IPS DF 4.7 (cell line): ENCODE data around the gene TRMT11.
"Not testable (repeated sequence)": the region's sequence is repeated elsewhere in the genome, so short reads cannot be mapped to it uniquely, and the experiment has no call there.

Experiments used
- DNase-seq: peaks from one replicate; pipeline ENCODE4 v3.0.0-alpha.2; 2013; ENCODE audit warnings: low spot score; ENCODE audit errors: extremely low read depth

TRMT11 gene

DNA sequence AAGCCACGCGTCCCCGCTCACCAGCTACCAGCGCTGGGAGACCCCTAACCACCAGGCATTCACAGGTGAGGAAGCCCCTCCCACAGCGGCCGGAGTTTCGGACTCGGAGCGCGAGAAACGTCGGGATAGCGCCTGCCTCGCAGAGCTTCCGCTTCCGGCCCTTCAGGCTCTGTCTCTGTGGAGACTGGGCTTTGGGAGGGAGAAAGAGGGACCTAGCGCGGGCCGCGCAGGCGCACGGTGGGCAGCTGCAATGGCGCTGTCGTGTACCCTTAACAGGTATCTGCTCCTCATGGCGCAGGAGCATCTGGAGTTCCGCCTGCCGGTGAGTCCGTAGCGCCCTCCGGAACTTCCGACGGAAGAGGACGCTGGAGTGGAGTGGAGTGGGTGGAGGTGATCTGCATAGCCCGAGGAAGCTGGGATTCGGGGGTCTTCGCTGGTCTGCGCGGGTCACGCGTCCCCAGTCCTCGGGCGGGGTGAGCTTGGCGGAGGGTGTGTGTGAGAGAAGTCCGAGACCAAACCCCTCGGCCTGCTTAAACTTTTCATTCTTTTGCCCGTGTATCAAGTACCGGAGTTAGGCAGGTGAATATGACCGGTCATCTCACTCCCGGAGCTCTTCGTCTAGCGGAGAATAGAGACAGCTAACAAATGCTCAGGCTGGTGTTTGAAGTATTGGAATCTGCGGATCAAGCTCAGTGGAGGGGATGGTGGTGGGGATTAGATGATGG, at the start of gene TRMT11:
TSS of gene TRMT11 (plus strand) at position 240 of the 725 bp plus-strand sequence. CDS start at position 251, 11 bp downstream.
- peak; percentile 90 for DNase-seq

DNA sequence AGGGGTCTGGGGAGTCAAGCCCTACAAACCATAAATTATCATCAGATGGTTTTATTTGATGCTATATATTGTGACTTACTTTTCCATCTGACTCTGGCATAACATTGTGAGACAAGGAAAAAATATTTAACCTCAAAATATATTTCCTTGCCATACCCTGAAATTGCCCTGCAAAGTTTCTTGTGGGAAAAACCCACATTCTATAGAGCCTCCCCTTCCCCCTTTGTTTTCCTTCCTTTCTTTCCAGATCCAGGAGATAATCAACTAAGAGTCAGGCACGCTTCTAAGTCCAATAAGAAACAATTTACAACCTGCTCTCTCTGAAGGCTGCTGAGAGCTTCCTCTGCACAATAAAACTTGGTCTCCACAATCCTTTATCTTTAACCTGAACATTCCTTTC, 47.3 kb upstream of the TRMT11 start:
- DNase-seq: no peak

DNA sequence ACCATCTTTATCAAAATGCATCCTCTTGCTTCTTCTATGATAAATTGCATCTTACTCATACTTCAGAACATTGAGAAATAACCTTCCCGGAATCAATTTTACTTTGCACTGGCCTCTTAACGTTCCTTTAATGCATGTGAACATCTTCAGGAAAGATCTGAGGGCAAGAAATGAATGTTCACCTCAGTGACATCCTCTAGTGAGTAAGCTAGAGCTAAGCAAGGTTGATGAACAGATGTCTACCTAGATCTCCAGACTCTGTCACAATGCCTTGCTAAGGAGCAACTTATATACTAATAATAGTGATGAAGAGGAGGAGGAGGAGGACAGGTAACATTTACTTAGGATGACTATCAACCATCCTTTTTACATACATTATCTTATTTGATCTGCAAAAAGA, 46.5 kb upstream of the TRMT11 start:
- DNase-seq: no peak

DNA sequence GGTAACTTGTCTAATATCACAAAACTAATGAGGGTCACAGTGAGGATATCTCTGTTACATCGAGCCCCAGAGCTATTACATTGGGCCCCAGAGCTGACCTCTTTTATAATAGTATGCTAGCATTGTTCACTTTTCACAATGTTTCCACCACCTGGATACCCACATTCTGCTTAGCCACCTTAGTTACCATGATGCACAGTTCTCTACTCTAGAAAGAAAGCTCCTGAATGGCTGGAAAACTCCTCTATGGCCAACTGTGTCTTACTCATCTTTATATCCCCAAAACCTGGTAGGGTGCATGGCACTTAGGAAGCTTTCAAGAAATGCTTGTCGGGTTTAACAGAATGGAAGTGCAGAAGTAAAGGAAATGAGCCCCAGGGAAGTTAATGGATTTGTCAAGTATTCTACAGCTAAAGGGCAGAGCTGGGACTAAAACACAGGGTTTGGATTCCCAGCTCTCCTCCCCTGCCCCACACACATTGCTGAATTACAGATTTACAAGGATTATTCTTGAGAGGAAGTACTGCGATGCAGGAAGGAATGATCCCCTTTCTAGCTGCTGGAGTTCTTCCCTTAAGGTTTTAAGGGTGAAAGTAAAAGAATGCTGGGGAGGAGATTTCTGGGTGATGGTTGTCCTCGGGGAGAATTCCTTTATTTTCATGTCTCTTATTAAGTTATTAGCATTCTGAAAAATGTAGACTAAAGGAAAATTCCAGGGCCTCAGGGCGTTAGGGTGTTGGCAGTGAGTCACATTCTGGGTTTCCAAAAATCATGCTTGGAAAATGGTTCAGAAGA, 45.9 kb upstream of the TRMT11 start:
- DNase-seq: no peak

DNA sequence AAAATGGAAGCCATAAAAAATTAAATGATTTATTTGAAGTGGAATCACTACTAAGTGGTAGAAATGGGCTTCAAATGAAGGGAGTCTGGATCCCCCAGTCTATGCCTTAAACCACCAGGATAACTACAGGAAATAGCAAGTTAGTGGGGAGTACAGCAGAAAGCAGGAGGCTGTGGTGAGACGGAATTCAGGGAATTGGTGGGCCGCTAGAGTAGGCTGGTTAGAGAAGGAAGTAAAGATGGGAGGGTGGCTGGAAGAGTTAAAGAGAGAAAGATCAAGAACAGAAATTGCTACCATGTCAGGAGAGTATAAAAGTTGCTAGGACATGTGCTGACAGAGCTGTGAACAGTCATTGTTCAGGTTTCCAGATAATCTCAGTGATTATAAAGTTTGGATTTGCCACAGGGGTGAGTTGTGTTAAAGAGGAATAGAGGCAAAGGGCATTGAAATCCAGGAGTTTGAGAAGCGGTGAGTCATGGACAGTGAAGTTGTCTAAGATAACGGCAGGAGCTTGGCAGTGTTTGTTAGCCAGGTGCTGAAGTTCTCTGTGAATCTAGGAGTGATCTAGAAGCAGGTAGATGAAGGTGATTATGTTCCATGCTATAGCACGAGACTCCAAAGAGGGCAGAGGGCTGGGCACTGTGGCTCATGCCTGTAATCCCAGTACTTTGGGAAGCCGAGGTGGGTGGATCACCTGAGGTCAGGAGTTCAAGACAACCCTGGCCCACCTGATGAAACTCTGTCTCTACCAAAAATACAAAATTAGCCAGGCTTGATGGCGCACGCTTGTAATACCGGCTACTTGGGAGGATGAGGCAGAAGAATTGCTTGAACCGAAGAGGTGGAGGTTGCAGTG, 43.4 kb upstream of the TRMT11 start:
- DNase-seq: no peak

DNA sequence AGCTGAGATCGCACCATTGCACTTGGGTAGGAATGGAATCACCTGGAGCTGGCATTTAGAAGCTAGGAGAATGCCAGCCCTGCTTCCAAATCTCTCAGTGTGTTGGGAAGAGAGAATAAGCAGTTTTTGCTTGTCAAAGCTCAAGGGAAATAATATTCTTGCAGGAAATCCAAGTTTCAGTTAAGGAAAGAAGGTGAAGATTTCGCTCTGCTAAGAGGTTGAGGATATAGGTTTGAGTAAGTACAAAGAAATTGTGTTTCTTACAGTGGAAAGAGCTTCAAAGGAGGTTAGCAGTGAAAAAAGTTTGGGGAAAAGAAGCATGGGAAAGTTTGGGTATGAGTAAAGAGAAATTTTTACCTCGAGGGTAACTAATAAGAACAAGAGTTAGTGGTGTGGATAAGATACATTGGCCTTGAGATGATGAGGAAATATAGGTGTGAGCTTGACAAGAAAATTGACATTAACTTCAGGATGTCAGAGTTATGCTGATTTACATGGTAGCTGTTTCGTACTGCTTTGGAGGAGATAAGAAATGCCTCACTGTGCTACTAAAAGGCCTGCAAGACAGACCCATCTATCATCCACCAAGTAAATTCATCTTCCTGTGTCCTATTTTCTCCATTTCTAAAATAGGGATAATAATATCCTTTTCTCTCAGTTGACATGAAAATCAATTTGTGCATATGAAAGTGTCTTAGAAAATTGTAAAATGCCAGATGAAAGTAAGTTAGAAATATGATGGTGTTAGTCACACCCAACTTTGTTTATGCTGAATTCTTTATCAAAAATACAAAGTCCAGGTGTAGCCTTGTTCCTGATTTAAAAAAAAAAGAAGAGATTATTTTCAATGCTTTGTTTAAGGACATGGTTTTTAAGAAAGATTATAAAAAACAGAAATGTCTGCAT, 42.6 kb upstream of the TRMT11 start:
- no peak for DNase-seq

DNA sequence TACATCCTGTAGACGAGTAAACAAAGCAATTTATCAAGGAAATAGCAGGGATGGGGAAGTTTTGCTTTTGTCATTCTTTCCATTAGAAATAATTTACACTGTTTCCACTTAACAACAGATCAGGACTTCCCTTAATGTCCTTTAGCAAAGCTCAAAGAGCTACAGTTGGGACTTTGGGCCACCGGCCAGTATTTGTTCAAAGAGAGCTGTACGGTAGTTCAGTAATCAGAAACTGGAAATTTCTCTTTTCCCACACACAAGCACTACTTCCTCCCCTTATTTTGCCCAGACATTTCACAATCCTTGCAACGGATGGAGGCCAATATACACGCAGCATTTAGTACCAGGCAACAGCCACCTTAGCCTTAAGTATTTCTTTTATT, 41.9 kb upstream of the TRMT11 start:
- DNase-seq: no peak

DNA sequence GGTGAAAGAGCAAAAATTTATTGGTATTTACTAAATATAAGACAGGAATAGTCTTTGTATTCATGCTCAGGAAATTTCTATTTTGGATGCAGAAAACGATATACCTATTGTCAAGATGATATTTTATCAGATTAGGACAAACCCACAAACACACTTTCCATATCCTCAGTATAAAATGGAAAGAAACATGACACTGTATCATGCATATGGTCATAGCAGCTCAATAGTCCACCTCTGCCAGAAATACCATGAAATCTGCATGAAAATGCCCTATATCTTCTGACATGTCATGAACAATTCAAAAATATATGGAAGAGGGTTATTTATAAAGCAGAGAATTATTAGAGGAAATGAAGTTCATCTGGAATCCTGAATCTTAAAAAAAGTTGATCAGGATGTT, 41.4 kb upstream of the TRMT11 start:
- DNase-seq: no peak

DNA sequence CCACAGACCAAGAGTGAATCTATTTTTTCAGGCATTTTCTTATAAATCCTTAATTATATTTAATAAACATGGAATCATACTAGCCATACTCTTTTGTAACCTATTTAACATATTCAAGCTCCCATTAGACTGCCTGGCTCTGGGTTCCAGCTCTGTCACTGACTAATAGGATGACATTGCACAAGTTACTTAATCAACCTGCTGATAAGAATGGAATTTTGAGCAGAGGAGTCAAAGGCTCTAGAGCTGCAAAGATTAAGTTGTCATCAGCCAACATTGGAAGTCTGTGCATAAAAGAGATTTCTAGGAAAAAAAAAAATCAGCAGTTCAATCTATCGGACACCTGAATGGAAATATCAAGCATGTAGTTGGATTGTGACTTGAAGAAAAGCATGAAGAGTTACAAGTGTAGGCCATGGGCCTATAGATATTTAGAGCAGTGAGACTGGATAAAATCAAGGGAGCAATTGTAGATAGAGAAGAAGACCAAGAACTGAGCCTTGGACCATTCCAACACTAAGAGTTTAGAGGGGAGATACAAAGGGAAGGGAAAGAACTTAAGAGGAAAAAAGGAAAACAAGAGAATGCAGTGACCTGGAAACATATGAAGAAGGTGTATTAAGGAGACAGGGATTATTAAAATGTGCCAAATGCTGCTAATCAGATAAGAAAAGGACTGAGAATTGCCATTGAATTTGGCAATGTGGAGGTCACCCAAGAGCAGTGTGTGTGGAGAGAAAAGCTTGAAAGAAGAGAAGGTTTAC, 40.8 kb upstream of the TRMT11 start:
- DNase-seq: no peak

DNA sequence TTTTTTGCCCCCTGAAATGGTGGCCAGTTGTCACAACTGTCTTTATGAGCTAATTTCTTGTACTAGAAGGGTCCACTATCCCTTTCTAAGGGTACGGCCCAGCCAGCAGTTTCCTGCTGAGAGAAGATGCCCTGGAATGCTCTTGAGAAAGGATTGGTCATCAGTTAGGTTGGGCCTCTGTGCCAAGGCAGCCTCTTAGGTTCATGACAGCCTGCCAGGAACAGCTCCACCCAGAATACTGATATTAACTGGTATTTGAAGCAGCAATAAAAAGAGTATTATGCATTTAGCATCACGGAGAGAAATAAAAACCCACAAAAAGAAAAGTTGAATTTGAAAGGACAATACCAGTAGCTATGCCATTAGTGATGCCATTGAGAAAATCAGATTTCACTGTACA, 38.7 kb upstream of the TRMT11 start:
- no peak for DNase-seq

DNA sequence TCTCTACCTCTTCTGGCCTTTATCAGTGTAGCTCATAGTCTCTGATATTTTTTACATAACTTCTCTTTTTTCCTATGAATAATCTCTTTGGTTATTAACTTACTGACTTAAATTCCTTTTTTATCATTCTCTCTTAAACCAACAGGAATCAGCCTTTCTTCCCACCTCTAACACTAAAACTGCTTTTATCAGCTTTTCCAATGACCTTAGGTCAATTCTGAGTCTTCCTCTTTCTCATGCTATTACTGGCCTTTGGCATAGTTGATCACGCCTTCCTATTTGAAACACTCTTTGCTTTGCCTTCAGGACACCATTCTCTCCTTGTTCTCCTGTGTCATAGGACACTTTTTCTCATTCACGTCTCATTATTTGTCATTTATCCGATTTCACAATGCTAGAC, 37.9 kb upstream of the TRMT11 start:
- DNase-seq: no peak

DNA sequence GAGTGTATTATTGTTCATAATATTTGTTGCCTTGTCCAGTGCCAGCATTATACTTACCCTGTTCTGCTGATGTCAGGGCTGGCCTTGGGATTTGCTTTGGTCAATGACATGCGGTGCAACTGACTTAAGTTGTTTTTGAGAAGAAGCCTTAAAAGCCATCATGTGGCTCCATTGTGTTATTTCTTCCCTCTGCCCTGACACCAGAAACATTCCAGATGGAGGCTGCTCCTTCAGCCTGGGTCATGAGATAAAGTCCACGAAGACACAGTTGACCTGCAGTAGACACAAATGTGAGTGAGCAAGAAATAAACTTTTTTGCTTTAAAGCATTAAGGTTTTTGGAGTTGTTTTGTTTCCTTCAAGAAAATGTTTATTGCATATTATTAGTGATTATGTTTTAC, 37.3 kb upstream of the TRMT11 start:
- no peak for DNase-seq

DNA sequence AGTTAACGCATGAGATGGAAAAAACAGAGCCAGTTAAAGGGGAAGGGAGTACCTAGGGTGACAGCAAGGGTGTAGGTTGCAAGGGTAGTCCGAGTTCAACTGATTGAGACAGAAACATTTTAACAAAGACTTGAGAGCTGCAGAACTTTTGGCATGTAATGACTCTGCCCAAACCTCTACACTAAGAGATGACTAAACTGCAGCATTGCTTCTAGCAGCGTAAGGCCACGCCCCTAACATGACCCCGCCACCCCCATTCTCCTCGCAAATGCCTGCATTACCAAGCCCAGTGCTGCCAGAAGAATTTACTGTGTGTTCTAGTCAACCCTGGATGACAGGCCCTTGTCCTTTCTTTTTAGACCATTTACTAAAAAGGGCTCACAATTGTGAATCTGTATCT, 36.0 kb upstream of the TRMT11 start:
- no peak for DNase-seq

DNA sequence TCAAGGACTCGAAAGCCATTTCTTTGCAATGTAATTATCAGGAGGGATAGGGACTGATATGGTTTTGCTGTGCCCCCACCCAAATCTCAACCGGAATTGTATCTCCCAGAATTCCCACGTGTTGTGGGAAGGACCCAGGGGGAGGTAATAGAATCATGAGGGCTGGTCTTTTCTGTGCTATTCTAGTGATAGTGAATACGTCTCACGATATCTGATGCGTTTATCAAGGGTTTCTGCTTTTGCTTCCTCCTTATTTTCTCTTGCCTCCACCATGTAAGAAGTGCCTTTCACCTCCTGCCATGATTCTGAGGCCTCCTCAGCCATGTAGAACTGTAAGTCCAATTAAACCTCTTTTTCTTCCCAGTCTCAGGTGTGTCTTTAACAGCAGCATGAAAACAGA, 35.6 kb upstream of the TRMT11 start:
- not testable (repeated sequence) for DNase-seq

DNA sequence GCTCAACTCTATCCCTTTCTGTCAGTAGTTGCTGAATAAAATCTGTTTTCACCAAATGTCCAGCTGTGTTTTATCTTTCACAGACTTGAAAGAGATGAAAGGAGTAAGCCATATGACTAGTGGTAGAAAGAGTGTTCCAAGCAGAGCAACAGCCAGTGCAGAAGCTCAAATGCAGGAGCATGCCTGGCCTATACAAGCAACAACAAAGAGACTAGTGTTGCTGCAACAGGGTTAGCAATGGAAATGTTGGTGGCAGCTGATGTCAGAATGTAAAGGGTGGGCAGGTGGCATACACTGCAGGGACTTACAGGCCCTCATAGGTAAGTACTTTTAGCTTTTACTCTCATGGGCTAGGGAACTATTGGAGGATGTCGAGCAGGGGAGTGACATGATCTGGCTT, 35.0 kb upstream of the TRMT11 start:
- no peak for DNase-seq

DNA sequence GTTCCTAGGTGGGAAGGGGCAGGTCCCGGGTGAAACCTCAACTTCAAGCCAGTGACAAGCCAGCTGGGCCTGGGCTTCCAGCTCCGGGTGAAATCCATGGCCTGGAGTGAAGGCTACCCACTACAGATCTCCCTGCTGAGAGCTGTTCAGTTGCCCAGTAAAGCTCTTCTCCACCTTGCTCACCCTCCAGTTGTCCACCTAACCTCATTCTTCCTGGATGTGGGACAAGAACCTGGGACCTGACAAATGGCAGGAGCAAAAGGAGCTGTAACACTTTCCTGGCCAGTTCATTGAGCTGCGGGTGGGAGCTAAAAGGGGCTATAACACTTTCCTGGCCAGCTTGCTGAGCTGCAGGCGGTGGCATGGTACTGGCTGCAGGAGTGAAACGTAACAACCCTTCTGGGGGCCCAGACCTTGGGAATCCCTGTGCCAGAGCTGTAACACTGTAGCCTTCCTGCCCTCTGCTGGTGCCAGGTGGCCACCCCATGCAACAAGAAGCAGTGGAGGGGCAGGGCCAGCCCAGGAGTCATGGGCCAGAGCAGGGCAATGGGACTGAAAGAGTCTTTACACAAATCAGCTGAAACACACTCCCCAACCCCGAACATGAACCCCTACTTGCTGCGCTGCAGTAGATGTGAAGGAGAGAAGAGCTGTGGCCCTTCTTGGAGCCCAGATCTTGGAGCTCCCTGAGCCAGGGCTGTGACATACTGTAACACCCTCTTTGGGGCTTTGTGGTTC, 33.4 kb upstream of the TRMT11 start:
- DNase-seq: no peak

DNA sequence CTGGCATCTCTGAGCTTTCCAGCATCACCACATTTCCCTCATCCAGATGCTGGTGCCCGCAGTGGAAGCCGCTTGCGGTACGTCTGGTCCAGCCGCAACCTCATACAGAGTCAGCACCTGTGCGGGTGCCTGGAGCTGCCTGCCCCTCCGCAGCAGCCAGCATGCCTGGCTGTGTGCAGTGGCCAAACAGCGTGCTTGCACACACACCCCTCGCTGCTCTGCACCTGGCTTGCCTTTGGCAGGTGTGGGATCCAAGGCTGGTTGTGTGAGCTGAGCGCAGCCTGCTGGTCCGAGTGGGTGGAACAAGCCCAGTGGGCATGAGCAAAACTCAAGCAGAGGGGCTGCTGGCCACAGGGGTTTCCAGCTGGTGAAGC, 32.9 kb upstream of the TRMT11 start:
- DNase-seq: no peak

DNA sequence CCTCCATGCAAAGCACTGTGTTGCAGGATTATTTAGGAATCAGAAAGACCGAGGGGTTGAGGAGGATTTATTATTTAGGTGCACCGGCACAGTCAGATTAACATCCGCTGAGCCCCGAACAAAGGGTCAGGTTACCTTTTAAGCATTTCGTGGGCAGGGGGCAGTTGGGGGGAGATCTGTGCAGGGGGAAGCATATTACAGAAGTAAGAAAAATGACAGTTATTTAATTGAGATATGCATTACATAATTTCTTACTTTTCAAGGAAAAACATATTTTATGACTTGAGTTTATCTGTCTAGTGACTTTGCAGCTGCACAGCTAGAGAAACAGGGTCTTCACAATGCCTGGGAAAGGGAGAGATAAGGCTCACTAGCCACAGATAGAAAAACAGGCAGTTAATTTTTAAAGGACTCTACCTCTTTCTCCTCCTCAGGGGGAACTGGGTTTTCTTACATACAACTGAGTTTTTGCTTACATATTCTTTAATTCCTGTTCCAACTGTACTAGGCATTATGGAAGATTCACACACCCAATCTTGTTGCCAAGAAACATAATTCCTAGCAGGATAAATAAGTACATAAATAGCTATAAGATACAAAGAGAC, 31.5 kb upstream of the TRMT11 start:
- no peak for DNase-seq

DNA sequence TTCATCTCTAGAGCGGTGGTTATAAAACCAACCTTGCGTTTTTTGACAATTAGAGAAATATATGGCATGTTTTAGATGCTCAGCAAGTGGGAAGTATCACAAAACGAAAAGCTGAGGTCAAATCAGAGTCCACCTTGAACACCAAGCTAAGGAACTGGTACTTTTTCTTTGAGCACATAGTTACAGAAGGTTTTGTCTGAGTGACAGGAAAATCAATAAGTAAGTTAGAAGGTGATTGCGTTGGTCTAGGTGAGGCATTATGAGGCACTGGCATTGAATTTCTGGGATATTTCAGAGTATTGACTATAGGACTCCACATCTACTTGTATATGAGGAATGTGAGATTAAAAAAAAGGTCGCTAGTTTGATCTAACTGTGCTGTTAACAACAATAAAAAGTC, 30.4 kb upstream of the TRMT11 start:
- no peak for DNase-seq
